GM12873 (cell line): ENCODE data around the gene OIT3.

Source experiments
- CTCF ChIP-seq: IDR thresholded peaks from 2 replicates; pipeline ENCODE4 v1.5.1; 2012; ENCODE audit warnings: low read depth, mild to moderate bottlenecking, moderate library complexity, low read length, control low read depth; ENCODE audit not compliant: insufficient read depth; ENCODE audit errors: missing control alignments

The OIT3 gene

GRCh38 chr10:72858067-72858466 is 35.5 kb upstream of the OIT3 start:
- TF ChIP-seq CTCF = no peak

- no peak for TF ChIP-seq CTCF
Observed at GRCh38 chr10:72862957-72863356, 30.6 kb upstream of the OIT3 start.

GRCh38 chr10:72875250-72876055 is 18.1 kb upstream of the OIT3 start:
- peak; percentile 40 for TF ChIP-seq CTCF

GRCh38 chr10:72879245-72879644 is 14.3 kb upstream of the OIT3 start:
- TF ChIP-seq CTCF = no peak

- TF ChIP-seq CTCF = no peak
Observed at GRCh38 chr10:72881291-72881690, 12.2 kb upstream of the OIT3 start.

- TF ChIP-seq CTCF = no peak
Observed at GRCh38 chr10:72883861-72884260, 9.7 kb upstream of the OIT3 start.

- no peak for TF ChIP-seq CTCF
Observed at GRCh38 chr10:72885953-72886352, 7.6 kb upstream of the OIT3 start.
